Activated CD8-positive, alpha-beta memory T cell treated with anti-CD3 and anti-CD28 coated beads for 48 hours (primary cell): Measurements from ENCODE around the gene CD96.
"Not testable (repeated sequence)": the region's sequence is repeated elsewhere in the genome, so short reads cannot be mapped to it uniquely, and the experiment has no call there.

ENCODE experiments used
- DNase-seq, 3 experiments: peaks; one replicate each; pipeline ENCODE4 v3.0.0-alpha.2; 2020; ENCODE audit warnings: low read depth in 2 of 3, low spot score in 2 of 3

Gene CD96

GRCh38 chr3:111617912-111618601, 76.1 kb downstream of the CD96 start:
- DNase-seq: no peak

- no peak for DNase-seq
These were observed 76.9 kb downstream of the CD96 start for GRCh38 chr3:111618945-111619344.

GRCh38 chr3:111619833-111620232, 77.8 kb downstream of the CD96 start:
- DNase-seq: no peak

- DNase-seq: no peak
These were observed 79.5 kb downstream of the CD96 start for GRCh38 chr3:111621535-111621934.

- DNase-seq: no peak
These were observed 85.1 kb downstream of the CD96 start for GRCh38 chr3:111627092-111627491.

- not testable (repeated sequence) for DNase-seq
These were observed 87.0 kb downstream of the CD96 start for GRCh38 chr3:111629018-111629417.

GRCh38 chr3:111630638-111631037, 88.6 kb downstream of the CD96 start:
- not testable (repeated sequence) for DNase-seq

GRCh38 chr3:111635403-111635802, 93.4 kb downstream of the CD96 start:
- no peak for DNase-seq

DNA sequence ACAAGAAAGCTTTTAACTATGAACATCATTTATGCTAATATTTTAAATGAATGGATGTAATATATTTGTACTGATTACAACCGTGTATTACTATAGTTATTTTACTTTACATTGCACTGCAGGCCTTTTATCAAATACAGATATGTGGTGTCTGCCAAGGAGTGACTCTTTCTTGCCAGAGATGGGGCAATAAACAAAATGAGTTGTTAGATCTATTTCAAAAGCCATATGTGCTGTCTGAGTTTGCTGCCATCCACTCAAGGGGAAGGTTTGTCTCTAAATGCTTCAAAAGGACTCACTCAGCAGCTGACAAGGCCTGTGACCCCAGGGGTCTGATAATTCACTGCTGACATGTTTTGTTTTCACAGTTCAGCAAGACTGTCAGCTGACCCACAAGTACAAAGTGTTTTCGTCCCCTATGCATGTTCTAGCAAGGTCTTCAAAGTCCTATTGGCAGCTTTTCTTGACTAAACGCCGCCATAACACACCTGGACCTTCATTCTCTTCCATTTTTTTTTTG, 94.4 kb downstream of the CD96 start:
- DNase-seq: no peak

DNA sequence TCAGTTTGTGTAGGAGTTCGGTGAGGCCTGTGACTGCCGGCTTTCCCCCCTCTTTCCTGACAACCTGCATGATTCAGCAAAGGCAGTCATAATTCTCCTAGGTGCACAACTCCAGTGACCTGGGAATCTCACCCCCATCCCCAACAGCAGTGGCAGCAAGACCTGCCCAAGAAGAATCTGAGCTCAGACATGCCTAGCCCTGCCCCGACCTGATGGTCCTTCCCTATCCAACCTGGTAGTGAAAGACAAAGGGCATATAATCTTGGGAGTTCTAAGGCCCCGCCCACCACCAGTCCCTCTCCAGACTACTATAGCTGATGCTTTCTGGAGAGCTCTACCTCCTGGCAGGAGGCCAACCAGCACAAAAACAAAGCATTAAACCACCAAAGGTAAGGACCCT, 97.3 kb downstream of the CD96 start:
- DNase-seq: no peak

GRCh38 chr3:111648991-111649579, 107.1 kb downstream of the CD96 start:
- DNase-seq: no peak

- DNase-seq: no peak
These were observed 108.6 kb downstream of the CD96 start for GRCh38 chr3:111650378-111651275.

GRCh38 chr3:111652492-111653180, 110.6 kb downstream of the CD96 start:
- DNase-seq: no peak

GRCh38 chr3:111653766-111654165, 111.8 kb downstream of the CD96 start:
- no peak for DNase-seq

DNA sequence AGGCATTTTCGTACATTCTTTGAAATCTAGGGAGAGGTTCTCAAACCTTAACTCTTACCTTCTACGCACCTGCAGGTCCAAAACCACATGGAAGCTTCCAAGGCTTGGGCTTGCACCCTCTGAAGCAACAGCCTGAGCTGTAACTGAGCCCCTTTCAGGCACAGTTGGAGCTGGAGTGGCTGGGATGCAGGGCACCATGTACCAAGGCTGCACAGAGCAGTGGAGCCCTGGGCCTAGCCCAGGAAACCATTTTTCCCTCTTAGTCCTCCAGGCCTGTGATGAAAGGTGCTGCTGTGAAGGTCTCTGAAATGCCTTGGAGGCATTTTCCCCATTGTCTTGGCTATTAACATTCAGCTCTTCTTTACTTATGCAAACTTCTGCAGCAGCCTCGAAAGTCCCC, 120.0 kb downstream of the CD96 start:
- no peak for DNase-seq

GRCh38 chr3:111662907-111663306, 120.9 kb downstream of the CD96 start:
- no peak for DNase-seq

- no peak for DNase-seq
These were observed 124.2 kb downstream of the CD96 start for GRCh38 chr3:111666041-111666735.

DNA sequence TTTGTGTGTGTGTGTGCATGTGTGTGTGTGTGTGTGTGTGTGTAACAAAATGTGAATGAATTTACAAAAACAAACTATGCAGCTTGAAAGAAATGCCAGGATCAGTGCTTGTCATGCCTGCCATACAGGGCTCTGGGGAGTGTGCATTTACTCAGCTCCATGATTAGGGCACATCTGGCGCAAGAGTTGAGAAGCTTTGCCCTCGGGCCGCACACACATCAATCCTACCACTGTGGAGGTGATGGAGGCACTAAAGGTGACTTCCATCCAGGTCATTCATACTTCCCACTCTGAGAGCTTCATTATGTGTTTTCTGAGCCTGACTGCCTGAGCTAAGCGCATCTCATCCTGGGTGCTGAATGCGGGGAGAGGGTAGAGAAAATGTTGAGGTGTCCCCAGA, 125.2 kb downstream of the CD96 start:
- DNase-seq: no peak

DNA sequence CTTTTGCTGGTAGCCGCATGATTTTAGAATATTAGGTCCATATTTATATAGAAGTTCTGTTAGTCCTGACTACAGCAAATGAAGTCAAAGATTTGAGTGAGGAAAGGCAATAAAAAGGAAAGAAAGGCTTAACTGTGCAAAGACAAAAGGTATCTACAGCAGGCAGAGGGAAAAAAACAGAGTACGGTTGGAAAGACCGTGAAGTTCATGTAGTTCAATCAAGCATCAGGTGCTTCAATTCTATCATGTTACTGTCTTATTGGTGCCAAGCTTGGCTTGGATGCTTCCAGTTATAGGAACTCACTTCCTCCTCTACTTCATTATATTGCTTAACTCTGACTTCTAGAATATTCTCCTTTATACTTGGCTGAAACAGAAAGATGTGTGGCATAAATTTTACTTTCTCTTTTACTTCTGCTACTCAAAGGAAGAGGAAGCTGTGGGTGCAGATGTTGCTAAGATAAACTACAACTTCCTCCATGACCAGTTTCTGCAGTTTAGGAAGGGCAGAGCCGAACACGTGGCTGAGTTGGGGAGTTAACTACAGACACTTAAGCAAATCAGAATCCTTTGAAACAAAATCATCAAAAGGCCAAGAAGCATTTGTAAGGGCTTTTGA, 125.7 kb downstream of the CD96 start:
- no peak for DNase-seq

DNA sequence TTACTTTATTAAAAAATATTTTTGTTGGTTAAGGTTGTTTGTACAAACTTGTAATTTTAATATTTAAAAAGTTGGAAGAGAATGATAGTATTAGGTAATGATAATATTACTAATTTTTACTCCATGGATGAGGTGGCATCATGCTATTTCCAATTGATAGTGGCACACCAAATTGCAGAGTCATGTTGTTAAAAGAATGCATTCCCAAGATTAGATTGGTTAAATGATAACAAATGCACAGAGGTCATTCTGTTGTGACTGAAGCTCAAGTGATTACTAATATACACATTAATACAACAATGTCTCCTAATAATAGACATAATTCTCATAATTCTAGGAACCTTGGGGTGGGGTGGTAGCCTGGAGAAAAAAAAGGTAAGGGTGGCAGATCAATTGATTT, 126.3 kb downstream of the CD96 start:
- DNase-seq: no peak
